ENCODE results near the gene ZNF219. TPM values are rescaled to one million over a fixed set of nuclear protein-coding genes. Genes with fewer than 3 reads are reported as not detected.

Gene ZNF219
- total and polyA plus RNA-seq, 2 of the 13 experiments (the other 11 are each of a cell fraction or from before 2014, with no cell fraction given), result 34.5 to 36.6 TPM

- TF ChIP-seq, protein P1, sequence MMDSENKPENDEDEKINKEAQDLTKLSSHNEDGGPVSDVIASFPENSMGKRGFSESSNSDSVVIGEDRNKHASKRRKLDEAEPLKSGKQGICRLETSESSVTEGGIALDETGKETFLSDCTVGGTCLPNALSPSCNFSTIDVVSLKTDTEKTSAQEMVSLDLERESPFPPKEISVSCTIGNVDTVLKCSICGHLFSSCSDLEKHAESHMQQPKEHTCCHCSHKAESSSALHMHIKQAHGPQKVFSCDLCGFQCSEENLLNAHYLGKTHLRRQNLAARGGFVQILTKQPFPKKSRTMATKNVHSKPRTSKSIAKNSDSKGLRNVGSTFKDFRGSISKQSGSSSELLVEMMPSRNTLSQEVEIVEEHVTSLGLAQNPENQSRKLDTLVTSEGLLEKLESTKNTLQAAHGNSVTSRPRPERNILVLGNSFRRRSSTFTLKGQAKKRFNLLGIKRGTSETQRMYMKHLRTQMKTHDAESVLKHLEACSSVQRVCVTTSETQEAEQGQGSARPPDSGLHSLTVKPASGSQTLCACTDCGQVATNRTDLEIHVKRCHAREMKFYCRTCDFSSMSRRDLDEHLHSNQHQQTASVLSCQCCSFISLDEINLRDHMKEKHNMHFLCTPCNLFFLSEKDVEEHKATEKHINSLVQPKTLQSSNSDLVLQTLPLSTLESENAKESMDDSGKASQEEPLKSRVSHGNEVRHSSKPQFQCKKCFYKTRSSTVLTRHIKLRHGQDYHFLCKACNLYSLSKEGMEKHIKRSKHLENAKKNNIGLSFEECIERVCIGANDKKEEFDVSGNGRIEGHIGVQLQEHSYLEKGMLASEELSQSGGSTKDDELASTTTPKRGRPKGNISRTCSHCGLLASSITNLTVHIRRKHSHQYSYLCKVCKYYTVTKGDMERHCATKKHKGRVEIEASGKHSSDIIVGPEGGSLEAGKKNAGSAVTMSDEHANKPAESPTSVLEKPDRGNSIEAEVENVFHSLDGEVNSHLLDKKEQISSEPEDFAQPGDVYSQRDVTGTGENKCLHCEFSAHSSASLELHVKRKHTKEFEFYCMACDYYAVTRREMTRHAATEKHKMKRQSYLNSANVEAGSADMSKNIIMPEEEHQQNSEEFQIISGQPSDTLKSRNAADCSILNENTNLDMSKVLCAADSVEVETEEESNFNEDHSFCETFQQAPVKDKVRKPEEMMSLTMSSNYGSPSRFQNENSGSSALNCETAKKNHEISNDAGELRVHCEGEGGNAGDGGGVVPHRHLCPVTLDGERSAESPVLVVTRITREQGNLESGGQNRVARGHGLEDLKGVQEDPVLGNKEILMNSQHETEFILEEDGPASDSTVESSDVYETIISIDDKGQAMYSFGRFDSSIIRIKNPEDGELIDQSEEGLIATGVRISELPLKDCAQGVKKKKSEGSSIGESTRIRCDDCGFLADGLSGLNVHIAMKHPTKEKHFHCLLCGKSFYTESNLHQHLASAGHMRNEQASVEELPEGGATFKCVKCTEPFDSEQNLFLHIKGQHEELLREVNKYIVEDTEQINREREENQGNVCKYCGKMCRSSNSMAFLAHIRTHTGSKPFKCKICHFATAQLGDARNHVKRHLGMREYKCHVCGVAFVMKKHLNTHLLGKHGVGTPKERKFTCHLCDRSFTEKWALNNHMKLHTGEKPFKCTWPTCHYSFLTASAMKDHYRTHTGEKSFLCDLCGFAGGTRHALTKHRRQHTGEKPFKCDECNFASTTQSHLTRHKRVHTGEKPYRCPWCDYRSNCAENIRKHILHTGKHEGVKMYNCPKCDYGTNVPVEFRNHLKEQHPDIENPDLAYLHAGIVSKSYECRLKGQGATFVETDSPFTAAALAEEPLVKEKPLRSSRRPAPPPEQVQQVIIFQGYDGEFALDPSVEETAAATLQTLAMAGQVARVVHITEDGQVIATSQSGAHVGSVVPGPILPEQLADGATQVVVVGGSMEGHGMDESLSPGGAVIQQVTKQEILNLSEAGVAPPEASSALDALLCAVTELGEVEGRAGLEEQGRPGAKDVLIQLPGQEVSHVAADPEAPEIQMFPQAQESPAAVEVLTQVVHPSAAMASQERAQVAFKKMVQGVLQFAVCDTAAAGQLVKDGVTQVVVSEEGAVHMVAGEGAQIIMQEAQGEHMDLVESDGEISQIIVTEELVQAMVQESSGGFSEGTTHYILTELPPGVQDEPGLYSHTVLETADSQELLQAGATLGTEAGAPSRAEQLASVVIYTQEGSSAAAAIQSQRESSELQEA (CRISPR knock-in tag; IDR thresholded peaks at IDR 0.05; ENCODE audit: not compliant biosample characterization), result peak; percentile 65
- no peak for TF ChIP-seq SATB2 (CRISPR knock-in tag; IDR thresholded peaks at IDR 0.05)
- TF ChIP-seq ZNF343 (CRISPR knock-in tag; IDR thresholded peaks at IDR 0.05), result 0 out of 2 replicates have a peak, but pooled peaks have one; percentile 20
- no peak for TF ChIP-seq SETDB1 (CRISPR knock-in tag; IDR thresholded peaks at IDR 0.05; ENCODE audit: borderline replicate concordance)
- no peak for TF ChIP-seq ZNF180 (CRISPR knock-in tag; IDR thresholded peaks at IDR 0.05; ENCODE audit: borderline replicate concordance, low read depth)
- TF ChIP-seq SOX13 (IDR thresholded peaks at IDR 0.05), result no peak
- TF ChIP-seq SOX13 (CRISPR knock-in tag; conservative IDR thresholded peaks at IDR 0.05 in 1 of 2, IDR thresholded peaks at IDR 0.05 in 1 of 2), result peak in 1 of 2 experiments; percentile 32; a peak in 1 of 4 replicates
- TF ChIP-seq ATAD3A (CRISPR knock-in tag; IDR thresholded peaks at IDR 0.05), result no peak
- no peak for TF ChIP-seq MEIS1 (CRISPR knock-in tag; IDR thresholded peaks at IDR 0.05; ENCODE audit: borderline replicate concordance)
- no peak for TF ChIP-seq TP53 (CRISPR knock-in tag; conservative IDR thresholded peaks at IDR 0.05)
- TF ChIP-seq ZNF501 (CRISPR knock-in tag; IDR thresholded peaks at IDR 0.05), result no peak
- TF ChIP-seq, protein P2, sequence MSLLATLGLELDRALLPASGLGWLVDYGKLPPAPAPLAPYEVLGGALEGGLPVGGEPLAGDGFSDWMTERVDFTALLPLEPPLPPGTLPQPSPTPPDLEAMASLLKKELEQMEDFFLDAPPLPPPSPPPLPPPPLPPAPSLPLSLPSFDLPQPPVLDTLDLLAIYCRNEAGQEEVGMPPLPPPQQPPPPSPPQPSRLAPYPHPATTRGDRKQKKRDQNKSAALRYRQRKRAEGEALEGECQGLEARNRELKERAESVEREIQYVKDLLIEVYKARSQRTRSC (CRISPR knock-in tag; IDR thresholded peaks at IDR 0.05; ENCODE audit: low read depth), result no peak
- peak; percentile 13; the same call in 1 of the 2 replicates for TF ChIP-seq NCOR1 (IDR thresholded peaks at IDR 0.05; ENCODE audit: borderline replicate concordance, low read length)
- peak; percentile 60 for TF ChIP-seq ZEB1 (IDR thresholded peaks at IDR 0.05; ENCODE audit: insufficient replicate concordance, low read depth)
- TF ChIP-seq ZNF674 (CRISPR knock-in tag; IDR thresholded peaks at IDR 0.05; ENCODE audit: low read depth), result no peak
- no peak for TF ChIP-seq ZNF672 (CRISPR knock-in tag; IDR thresholded peaks at IDR 0.05)
- no peak for TF ChIP-seq ZNF891 (CRISPR knock-in tag; IDR thresholded peaks at IDR 0.05)
- TF ChIP-seq FOXP1 (IDR thresholded peaks at IDR 0.05), result no peak
- no peak for TF ChIP-seq FOXP1 (CRISPR knock-in tag; IDR thresholded peaks at IDR 0.05)
- no peak for TF ChIP-seq IRX3 (CRISPR knock-in tag; IDR thresholded peaks at IDR 0.05; ENCODE audit: borderline replicate concordance, low read depth)
These were observed 29.7 kb downstream of the ZNF219 start (continued) for GRCh38 chr14:21068521-21069387.

Measured in HepG2 (cell line).